ENCODE results near the gene TEX11. TPM values are rescaled to one million over a fixed set of nuclear protein-coding genes. Genes with fewer than 3 reads are reported as not detected.
"Not testable (repeated sequence)": the region's sequence is repeated elsewhere in the genome, so short reads cannot be mapped to it uniquely, and the experiment has no call there.

Gene TEX11
- total RNA-seq, 2 experiments from 2014 or later: not detected

- Mint-ChIP-seq H3K4me1 (ENCODE audit: low read depth) (peaks cover under 1% of the 10 kb centered on the region), H3K9me3 (no peaks in the 10 kb centered on the region), H3K4me3 (no peak overlapping the region), H3K27me3 (no peaks in the 10 kb centered on the region), H3K36me3 (ENCODE audit: low read depth) (no peaks in the 10 kb centered on the region), H3K27ac (no peak overlapping the region)
- ATAC-seq (no peak), DNase-seq (peak; percentile 15)
- CTCF ChIA-PET: no interaction called here
- intact Hi-C loops (cut with micrococcal nuclease): no loop called here
- no peak for TF ChIP-seq CTCF (IDR thresholded peaks at IDR 0.05)
- POLR2A ChIA-PET: interaction anchor here (0.6 kb wide), 1 partner anchor 24 kb away, joined by 3 read pairs; no protein-coding TSS in a partner anchor
Measured at GRCh38 chrX:70916754-70917153, 8.2 kb upstream of the TEX11 start.

- H3K36me3 Mint-ChIP-seq (ENCODE audit: low read depth): no peaks in the 10 kb centered on the region
- no peak for TF ChIP-seq CTCF (IDR thresholded peaks at IDR 0.05)
- no peak overlapping the region for H3K4me3 Mint-ChIP-seq
- no peak overlapping the region for H3K27ac Mint-ChIP-seq
- ChIA-PET CTCF (no interaction called here), POLR2A (no interaction called here)
- no peaks in the 10 kb centered on the region for H3K27me3 Mint-ChIP-seq
- no peaks in the 10 kb centered on the region for H3K4me1 Mint-ChIP-seq (ENCODE audit: low read depth)
- no peak for ATAC-seq
- no peak for DNase-seq
- no peaks in the 10 kb centered on the region for H3K9me3 Mint-ChIP-seq
- intact Hi-C loops (cut with micrococcal nuclease): no loop called here
Measured at GRCh38 chrX:70907900-70908299, 611 bp downstream of the TEX11 start.

GRCh38 chrX:70901465-70901864 is 7.0 kb downstream of the TEX11 start:
- Mint-ChIP-seq H3K4me3 (no peak overlapping the region), H3K9me3 (no peaks in the 10 kb centered on the region), H3K4me1 (ENCODE audit: low read depth) (no peaks in the 10 kb centered on the region), H3K27ac (no peak overlapping the region), H3K27me3 (no peaks in the 10 kb centered on the region), H3K36me3 (ENCODE audit: low read depth) (no peaks in the 10 kb centered on the region)
- CTCF ChIA-PET: no interaction called here
- POLR2A ChIA-PET: no interaction called here
- no peak for TF ChIP-seq CTCF (IDR thresholded peaks at IDR 0.05)
- ATAC-seq: no peak
- intact Hi-C loops (cut with micrococcal nuclease): no loop called here
- no peak for DNase-seq

- H3K27ac Mint-ChIP-seq; H3K4me1 Mint-ChIP-seq (ENCODE audit: low read depth); CTCF ChIA-PET; intact Hi-C loops (cut with micrococcal nuclease); H3K36me3 Mint-ChIP-seq (ENCODE audit: low read depth); H3K4me3 Mint-ChIP-seq; ATAC-seq; POLR2A ChIA-PET; H3K27me3 Mint-ChIP-seq; H3K9me3 Mint-ChIP-seq: not testable (repeated sequence)
- DNase-seq: peak; percentile 1
Measured at GRCh38 chrX:70890441-70890840, 18.1 kb downstream of the TEX11 start.

- no peaks in the 10 kb centered on the region for H3K36me3 Mint-ChIP-seq (ENCODE audit: low read depth)
- H3K4me3 Mint-ChIP-seq: no peak overlapping the region
- peaks cover 3% of the 10 kb centered on the region for H3K4me1 Mint-ChIP-seq (ENCODE audit: low read depth)
- ChIA-PET CTCF (no interaction called here), POLR2A (no interaction called here)
- no peaks in the 10 kb centered on the region for H3K9me3 Mint-ChIP-seq
- no peak for ATAC-seq
- intact Hi-C loops (cut with micrococcal nuclease): no loop called here
- DNase-seq: peak; percentile 1
- no peak overlapping the region for H3K27ac Mint-ChIP-seq
- H3K27me3 Mint-ChIP-seq: no peaks in the 10 kb centered on the region
- TF ChIP-seq CTCF (IDR thresholded peaks at IDR 0.05): no peak
Measured at GRCh38 chrX:70878902-70879301, 29.6 kb downstream of the TEX11 start.

GRCh38 chrX:70852294-70852693 is 56.2 kb downstream of the TEX11 start:
- no peaks in the 10 kb centered on the region for H3K9me3 Mint-ChIP-seq
- no peaks in the 10 kb centered on the region for H3K36me3 Mint-ChIP-seq (ENCODE audit: low read depth)
- POLR2A ChIA-PET: no interaction called here
- no peaks in the 10 kb centered on the region for H3K27me3 Mint-ChIP-seq
- H3K4me1 Mint-ChIP-seq (ENCODE audit: low read depth): no peaks in the 10 kb centered on the region
- CTCF ChIA-PET: no interaction called here
- no peak for TF ChIP-seq CTCF (IDR thresholded peaks at IDR 0.05)
- no peak overlapping the region for H3K27ac Mint-ChIP-seq
- intact Hi-C loops (cut with micrococcal nuclease): no loop called here
- no peak overlapping the region for H3K4me3 Mint-ChIP-seq
- no peak for DNase-seq
- ATAC-seq: no peak

GRCh38 chrX:70844081-70844480 is 64.4 kb downstream of the TEX11 start:
- H3K36me3 Mint-ChIP-seq (ENCODE audit: low read depth); H3K27me3 Mint-ChIP-seq; CTCF ChIA-PET; DNase-seq; H3K27ac Mint-ChIP-seq; H3K9me3 Mint-ChIP-seq; H3K4me3 Mint-ChIP-seq; ATAC-seq; intact Hi-C loops (cut with micrococcal nuclease); H3K4me1 Mint-ChIP-seq (ENCODE audit: low read depth); POLR2A ChIA-PET: not testable (repeated sequence)

GRCh38 chrX:70843620-70844019 is 64.9 kb downstream of the TEX11 start:
- H3K36me3 Mint-ChIP-seq (ENCODE audit: low read depth); H3K27ac Mint-ChIP-seq; POLR2A ChIA-PET; DNase-seq; H3K4me3 Mint-ChIP-seq; H3K27me3 Mint-ChIP-seq; H3K9me3 Mint-ChIP-seq; CTCF ChIA-PET; H3K4me1 Mint-ChIP-seq (ENCODE audit: low read depth); intact Hi-C loops (cut with micrococcal nuclease); ATAC-seq: not testable (repeated sequence)

All from activated CD8-positive, alpha-beta T cell treated with anti-CD3 and anti-CD28 coated beads for 36 hours (primary cell).